Fibroblast of lung (primary cell): ENCODE measurements around the gene ARHGAP35. TPM values are rescaled to one million over a fixed set of nuclear protein-coding genes. Genes with fewer than 3 reads are reported as not detected.
A peak's percentile ranks its signal among the peaks of the same experiment; 100 is the strongest.

Source experiments
- DNase-seq, 2 donors: peaks; one replicate each; pipeline versions ENCODE4 v3.0.0 to v3.0.0-alpha.2; 2010; ENCODE audit warnings: low read depth in 2 of 2
- H2AFZ ChIP-seq: 2 replicates; pipeline ENCODE4 v1.5.1; 2012; ENCODE audit warnings: low read length, control low read depth, inconsistent platforms
- H3K27ac ChIP-seq: 2 replicates; pipeline ENCODE4 v1.5.1; 2011; ENCODE audit warnings: low read length, control low read depth; ENCODE audit not compliant: insufficient read depth
- H3K27me3 ChIP-seq: 2 replicates; pipeline ENCODE4 v1.5.1; 2011; ENCODE audit warnings: mild to moderate bottlenecking, low read length; ENCODE audit not compliant: control insufficient read depth, insufficient read depth
- H3K36me3 ChIP-seq: 2 replicates; pipeline ENCODE4 v1.5.1; 2011; ENCODE audit warnings: low read length; ENCODE audit not compliant: control insufficient read depth, insufficient read depth
- H3K4me1 ChIP-seq: 2 replicates; pipeline ENCODE4 v1.5.1; 2011; ENCODE audit warnings: low read length; ENCODE audit not compliant: control insufficient read depth, insufficient read depth; ENCODE audit errors: extremely low read depth
- H3K4me2 ChIP-seq: 2 replicates; pipeline ENCODE4 v1.5.1; 2011; ENCODE audit warnings: low read length, control low read depth; ENCODE audit not compliant: insufficient read depth; ENCODE audit errors: extremely low read depth
- H3K4me3 ChIP-seq, 4 experiments: fragments of 200-600 bp in 1 of 4; sonication (generic) in 1 of 4; replicated peaks in 1 of 4; 2 replicates each; pipeline ENCODE4 v1.5.1; 2011 to 2016; ENCODE audit warnings: low read length in 4 of 4, low read depth in 3 of 4, mild to moderate bottlenecking in 3 of 4, control low read depth in 2 of 4, inconsistent platforms in 1 of 4, mixed read lengths in 1 of 4; ENCODE audit not compliant: insufficient read depth in 1 of 4; ENCODE audit errors: control extremely low read depth in 1 of 4
- H3K79me2 ChIP-seq: 2 replicates; pipeline ENCODE4 v1.5.1; 2012; ENCODE audit warnings: mild to moderate bottlenecking, low read length, inconsistent platforms; ENCODE audit not compliant: control insufficient read depth, insufficient read depth
- H3K9ac ChIP-seq: 2 replicates; pipeline ENCODE4 v1.5.1; 2011; ENCODE audit warnings: mild to moderate bottlenecking, low read length, control low read depth; ENCODE audit not compliant: insufficient read depth
- H3K9me3 ChIP-seq: 2 replicates; pipeline ENCODE4 v1.5.1; 2012; ENCODE audit warnings: low read depth, low read length; ENCODE audit not compliant: control insufficient read depth, insufficient read depth
- H4K20me1 ChIP-seq: 2 replicates; pipeline ENCODE4 v1.5.1; 2011; ENCODE audit warnings: low read length; ENCODE audit not compliant: control insufficient read depth, insufficient read depth; ENCODE audit errors: extremely low read depth
- EZH2 ChIP-seq: IDR thresholded peaks from 2 replicates; pipeline ENCODE4 v1.5.1; 2012; ENCODE audit warnings: low read length, control low read depth, mild to moderate bottlenecking; ENCODE audit errors: missing control alignments
- polyA plus RNA-seq, 2 donors: library from polyadenylated mRNA; depleted of rRNA in 1 of 2; stranded (reverse) in 1 of 2; unstranded in 1 of 2; fragments of >200 nt; gene quantifications; 2 replicates each; pipeline ENCODE4 v1.2.1, GENCODE V29; 2011 to 2012; ENCODE audit warnings: missing spikeins in 1 of 2
- total RNA-seq: library from RNA; depleted of rRNA; stranded (reverse); fragments of >200 nt; gene quantifications from 2 replicates; pipeline ENCODE4 v1.2.1, GENCODE V29; 2014
- TF ChIP-seq, protein P1 (sequence below), 2 donors: IDR thresholded peaks in 1 of 2; conservative IDR thresholded peaks in 1 of 2; 1 replicate in 1 of 2; 2 replicates in 1 of 2; pipeline ENCODE4 v1.5.1; 2011 to 2012; ENCODE audit warnings: low read length in 2 of 2, control low read depth in 1 of 2, inconsistent platforms in 1 of 2, low read depth in 1 of 2, mild to moderate bottlenecking in 1 of 2

ARHGAP35 gene
- total and polyA plus RNA-seq, 2 donors (not counting 1 experiment from before 2014, with no cell fraction given): 26.0 to 47.6 TPM

DNA sequence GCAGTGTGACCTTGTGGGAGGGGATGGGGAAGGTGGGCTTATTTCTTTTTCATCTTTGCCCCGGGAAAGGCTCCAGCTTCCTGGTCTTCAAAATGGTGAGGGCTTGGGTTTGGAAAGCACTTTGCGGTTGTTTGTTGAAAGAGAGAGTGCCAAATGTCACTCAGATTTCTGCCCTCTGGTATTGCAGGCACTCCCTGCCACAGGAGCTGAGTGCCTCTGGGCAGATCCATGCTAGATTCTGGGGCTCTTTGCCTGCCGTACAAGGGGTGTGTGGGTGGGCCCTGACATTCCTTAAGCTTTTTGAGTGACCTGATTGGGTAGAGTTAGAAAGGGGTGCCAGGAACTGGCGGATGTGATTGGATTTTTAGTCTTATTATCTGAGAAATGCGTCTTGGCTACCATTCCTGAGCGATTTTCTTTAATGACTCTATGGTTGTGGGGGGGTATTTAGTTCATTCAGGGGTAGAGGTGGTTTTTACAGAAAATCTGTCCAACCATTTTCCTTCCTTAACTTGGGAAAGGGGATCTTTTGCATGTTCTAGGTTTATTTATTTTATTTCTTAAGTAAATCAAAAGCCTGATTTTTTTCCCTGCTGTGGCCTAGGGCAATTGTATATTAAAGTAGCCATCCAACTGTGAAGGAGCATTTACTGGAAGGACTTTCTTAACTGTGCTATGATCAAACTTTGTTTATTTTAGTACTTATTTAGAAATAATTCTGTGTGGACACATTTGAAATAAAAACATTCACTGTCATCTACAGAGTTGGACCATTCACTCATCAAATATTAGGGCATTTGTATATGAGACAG is 3.2 kb downstream of the ARHGAP35 start:
- TF ChIP-seq, protein P1, sequence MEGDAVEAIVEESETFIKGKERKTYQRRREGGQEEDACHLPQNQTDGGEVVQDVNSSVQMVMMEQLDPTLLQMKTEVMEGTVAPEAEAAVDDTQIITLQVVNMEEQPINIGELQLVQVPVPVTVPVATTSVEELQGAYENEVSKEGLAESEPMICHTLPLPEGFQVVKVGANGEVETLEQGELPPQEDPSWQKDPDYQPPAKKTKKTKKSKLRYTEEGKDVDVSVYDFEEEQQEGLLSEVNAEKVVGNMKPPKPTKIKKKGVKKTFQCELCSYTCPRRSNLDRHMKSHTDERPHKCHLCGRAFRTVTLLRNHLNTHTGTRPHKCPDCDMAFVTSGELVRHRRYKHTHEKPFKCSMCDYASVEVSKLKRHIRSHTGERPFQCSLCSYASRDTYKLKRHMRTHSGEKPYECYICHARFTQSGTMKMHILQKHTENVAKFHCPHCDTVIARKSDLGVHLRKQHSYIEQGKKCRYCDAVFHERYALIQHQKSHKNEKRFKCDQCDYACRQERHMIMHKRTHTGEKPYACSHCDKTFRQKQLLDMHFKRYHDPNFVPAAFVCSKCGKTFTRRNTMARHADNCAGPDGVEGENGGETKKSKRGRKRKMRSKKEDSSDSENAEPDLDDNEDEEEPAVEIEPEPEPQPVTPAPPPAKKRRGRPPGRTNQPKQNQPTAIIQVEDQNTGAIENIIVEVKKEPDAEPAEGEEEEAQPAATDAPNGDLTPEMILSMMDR (conservative IDR thresholded peaks at IDR 0.05 in 1 of 2, IDR thresholded peaks at IDR 0.05 in 1 of 2; ENCODE audit: low read depth in 1 of 2, low read length in 2 of 2): no peak
- no peak for TF ChIP-seq EZH2
- peak; percentile 57 to 92 for DNase-seq
- Histone ChIP-seq H3K9ac (no peak overlapping the region), H3K4me2 (peak overlapping the region; percentile 75), H4K20me1 (peaks cover 5% of the 10 kb centered on the region), H3K36me3 (no peaks in the 10 kb centered on the region), H2AFZ (no peak overlapping the region), H3K9me3 (no peaks in the 10 kb centered on the region), H3K27me3 (no peaks in the 10 kb centered on the region), H3K27ac (peak overlapping the region; percentile 2), H3K4me1 (peaks cover 25% of the 10 kb centered on the region), H3K4me3 (peak overlapping the region in 3 of 4 experiments; percentile 16 to 78 (median 65)), H3K79me2 (peaks cover 77% of the 10 kb centered on the region)

DNA sequence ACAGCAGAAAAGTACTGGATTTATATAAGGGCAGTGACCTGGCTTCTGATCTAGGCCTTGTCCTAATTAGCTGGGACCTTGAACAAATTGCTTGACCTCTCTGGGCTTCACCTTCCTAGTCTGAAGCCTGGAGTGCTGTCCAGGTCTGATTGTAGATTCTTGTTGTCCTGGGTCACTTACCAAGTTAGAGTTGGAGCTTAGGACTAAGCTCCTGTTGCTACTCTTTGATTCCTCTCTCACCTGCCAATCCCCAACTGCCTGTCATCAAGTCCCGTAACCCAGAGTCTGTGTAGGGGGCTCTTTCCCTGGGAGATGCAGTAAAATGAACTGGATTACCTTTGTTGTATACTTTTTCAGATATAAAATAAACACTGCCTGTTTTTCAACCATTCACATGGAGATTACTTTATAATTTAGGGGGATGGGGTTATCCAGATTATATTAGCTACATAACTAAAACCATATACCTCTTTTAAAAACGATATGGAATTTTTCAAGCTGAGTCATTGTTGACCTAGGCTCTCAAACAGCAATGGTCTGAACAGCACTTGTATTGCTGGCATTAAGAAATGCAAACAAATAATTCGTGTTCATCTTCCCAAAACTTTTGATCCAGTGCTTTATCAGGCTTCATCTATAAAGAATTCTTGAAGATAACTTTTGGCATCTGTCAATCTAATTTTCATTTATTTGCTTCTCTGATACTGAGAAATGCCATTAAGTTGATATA is 5.8 kb downstream of the ARHGAP35 start:
- no peak overlapping the region for H2AFZ ChIP-seq
- peak overlapping the region; percentile 55 for H3K4me2 ChIP-seq
- TF ChIP-seq EZH2: no peak
- TF ChIP-seq, protein P1 (conservative IDR thresholded peaks at IDR 0.05 in 1 of 2, IDR thresholded peaks at IDR 0.05 in 1 of 2; ENCODE audit: low read depth in 1 of 2, low read length in 2 of 2): no peak
- H3K79me2 ChIP-seq: peaks cover 96% of the 10 kb centered on the region
- no peak overlapping the region for H3K9ac ChIP-seq
- no peaks in the 10 kb centered on the region for H3K9me3 ChIP-seq
- no peaks in the 10 kb centered on the region for H3K27me3 ChIP-seq
- peaks cover 23% of the 10 kb centered on the region for H3K4me1 ChIP-seq
- peaks cover 5% of the 10 kb centered on the region for H4K20me1 ChIP-seq
- no peak overlapping the region for H3K4me3 ChIP-seq
- no peak for DNase-seq
- H3K36me3 ChIP-seq: no peaks in the 10 kb centered on the region
- peak overlapping the region; percentile 52 for H3K27ac ChIP-seq

DNA sequence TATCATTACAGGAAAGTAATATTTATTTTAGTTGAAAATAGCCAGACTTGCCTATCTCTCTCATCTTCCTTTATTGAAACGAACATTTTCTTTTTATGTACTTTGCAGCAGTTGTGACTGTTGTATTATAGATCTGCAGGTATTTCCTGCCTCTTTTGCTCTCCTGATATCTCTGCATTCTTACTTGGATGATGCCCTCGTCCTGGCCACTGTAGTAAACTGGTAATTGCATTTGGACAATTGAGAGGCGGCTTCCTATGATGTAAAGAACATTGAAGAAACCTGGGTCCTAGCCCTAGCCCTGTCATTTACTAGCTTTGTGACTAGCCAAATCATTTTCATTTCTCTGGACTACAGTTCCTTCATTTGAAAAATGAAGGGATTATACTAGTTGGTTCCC is 6.4 kb downstream of the ARHGAP35 start:
- Histone ChIP-seq H3K9ac (no peak overlapping the region), H3K79me2 (peaks cover 95% of the 10 kb centered on the region), H3K27me3 (no peaks in the 10 kb centered on the region), H3K4me3 (no peak overlapping the region), H3K4me1 (peaks cover 23% of the 10 kb centered on the region), H3K27ac (peak overlapping the region; percentile 10), H4K20me1 (peaks cover 5% of the 10 kb centered on the region), H3K36me3 (no peaks in the 10 kb centered on the region), H3K9me3 (no peaks in the 10 kb centered on the region), H3K4me2 (peak overlapping the region; percentile 55), H2AFZ (no peak overlapping the region)
- DNase-seq: no peak
- no peak for TF ChIP-seq EZH2
- TF ChIP-seq, protein P1 (conservative IDR thresholded peaks at IDR 0.05 in 1 of 2, IDR thresholded peaks at IDR 0.05 in 1 of 2; ENCODE audit: low read depth in 1 of 2, low read length in 2 of 2): no peak
